Measurements from ENCODE around the gene HOATZ. TPM values are rescaled to one million over a fixed set of nuclear protein-coding genes. Genes with fewer than 3 reads are reported as not detected.
A peak's percentile ranks its signal among the peaks of the same experiment; 100 is the strongest.

The HOATZ gene
- polyA plus RNA-seq (ENCODE audit: insufficient read length in 10 of 10), result under 1 TPM in 8 of 10 donors, not detected in 2; 0.04 to 0.19 (median 0.09) TPM
- long read RNA-seq, donor 1, result 0 reads
- long read RNA-seq, donor 2, result 0 reads
- long read RNA-seq, donor 3, result 0 reads
- long read RNA-seq, donor 4, result 0 reads
- long read RNA-seq, donor 5, result 0 reads
- long read RNA-seq, donor 6, result 0 reads
- long read RNA-seq, donor 7, result 0 reads
- long read RNA-seq, donor 8, result 0 reads
- long read RNA-seq, donor 9, result 0 reads

GRCh38 chr11:111514216-111515031, at the start of gene HOATZ:
HOATZ (plus strand) TSS chr11:111514778; CDS start chr11:111514785, 7 bp downstream.
- peak in 1 of 3 donors; percentile 30 for DNase-seq

DNA sequence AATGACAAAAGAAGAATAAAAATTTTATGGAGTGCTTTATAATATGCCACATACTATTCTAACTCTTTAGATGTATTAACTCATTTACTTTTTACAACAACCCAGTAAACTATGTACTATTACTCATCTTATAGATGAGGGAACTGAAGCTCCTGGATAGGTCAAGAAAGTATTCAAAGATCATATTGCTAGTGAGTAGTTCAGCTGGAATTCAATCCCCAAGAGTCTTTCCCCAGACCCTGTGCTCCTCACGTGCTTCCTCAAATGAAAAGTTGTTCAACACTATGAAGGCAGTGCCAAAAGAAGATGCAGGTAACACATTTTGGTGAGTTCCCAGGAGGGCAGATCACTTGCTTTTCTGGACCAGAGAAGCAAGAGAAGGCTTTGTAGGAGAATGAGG, 49.2 kb upstream of the HOATZ start:
- DNase-seq, result peak in 1 of 3 donors; percentile 44

GRCh38 chr11:111466615-111467014, 48.0 kb upstream of the HOATZ start:
- DNase-seq, result no peak

DNA sequence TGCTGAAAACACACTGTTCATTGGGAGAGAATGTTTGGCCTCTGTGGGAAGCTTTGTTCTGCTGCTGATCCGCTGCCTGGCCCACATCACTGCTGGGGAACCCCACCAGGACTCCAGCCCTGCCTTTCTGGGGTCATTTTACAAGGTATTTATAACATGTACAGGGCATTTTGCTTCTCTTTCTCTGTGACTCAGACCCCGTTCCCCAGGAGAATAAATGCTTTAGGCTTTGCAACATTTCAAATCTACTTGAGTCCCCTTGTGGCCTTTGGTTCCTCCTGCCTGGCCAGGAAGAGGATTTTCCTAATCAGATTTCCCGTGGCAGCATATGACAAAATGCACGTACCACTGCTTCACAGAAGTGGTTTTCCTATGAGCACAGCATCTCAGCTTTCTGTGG, 45.4 kb upstream of the HOATZ start:
- peak in 2 of 3 donors; percentile 26 to 32 for DNase-seq

DNA sequence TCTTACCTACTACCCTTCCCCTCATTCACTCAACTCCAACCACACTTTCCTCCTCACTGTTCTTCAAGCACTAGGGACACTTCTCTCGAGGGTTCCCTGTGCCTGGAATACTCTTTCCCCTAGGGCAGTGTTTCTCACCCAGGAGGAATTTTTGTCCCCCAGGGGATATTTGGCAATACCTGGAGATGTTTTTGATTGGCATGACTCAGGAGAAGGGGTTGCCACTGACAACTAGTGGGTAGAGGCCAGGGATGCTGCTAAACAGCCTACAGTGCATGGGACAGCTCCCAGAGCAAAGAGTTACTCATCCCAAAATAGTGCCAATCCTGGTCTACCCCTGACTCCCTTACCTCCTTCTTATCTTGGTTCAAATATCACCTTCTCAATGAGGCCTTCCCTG, 42.4 kb upstream of the HOATZ start:
- no peak for DNase-seq

GRCh38 chr11:111474432-111474831, 40.1 kb upstream of the HOATZ start:
- no peak for DNase-seq

GRCh38 chr11:111476366-111476765, 38.2 kb upstream of the HOATZ start:
- no peak for DNase-seq

- DNase-seq, result peak in 1 of 3 donors; percentile 44
These were observed 37.6 kb upstream of the HOATZ start for GRCh38 chr11:111476956-111477355.

GRCh38 chr11:111477898-111478297, 36.7 kb upstream of the HOATZ start:
- no peak for DNase-seq

- no peak for DNase-seq
These were observed 34.9 kb upstream of the HOATZ start for GRCh38 chr11:111479666-111480065.

DNA sequence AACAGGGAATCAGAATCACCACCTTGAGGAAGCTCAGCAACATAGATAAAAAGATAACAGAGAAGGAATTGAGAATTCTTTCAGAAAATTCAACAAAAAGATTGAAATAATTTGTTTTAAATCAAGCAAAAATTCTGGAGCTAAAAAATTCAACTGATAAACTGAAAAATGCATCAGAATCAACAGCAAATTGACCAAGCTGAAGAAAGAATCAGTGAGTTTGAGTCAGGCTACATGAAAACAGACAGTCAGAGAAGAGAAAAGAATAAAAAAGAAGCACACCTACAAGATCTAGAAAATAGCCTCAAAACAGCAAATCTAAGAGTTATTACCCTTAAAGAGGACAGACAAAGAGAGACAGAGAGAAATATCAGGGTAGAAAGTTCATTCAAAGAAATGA, 31.1 kb upstream of the HOATZ start:
- no peak for DNase-seq

GRCh38 chr11:111490496-111490895, 24.1 kb upstream of the HOATZ start:
- no peak for DNase-seq

GRCh38 chr11:111494040-111494439, 20.5 kb upstream of the HOATZ start:
- no peak for DNase-seq

DNA sequence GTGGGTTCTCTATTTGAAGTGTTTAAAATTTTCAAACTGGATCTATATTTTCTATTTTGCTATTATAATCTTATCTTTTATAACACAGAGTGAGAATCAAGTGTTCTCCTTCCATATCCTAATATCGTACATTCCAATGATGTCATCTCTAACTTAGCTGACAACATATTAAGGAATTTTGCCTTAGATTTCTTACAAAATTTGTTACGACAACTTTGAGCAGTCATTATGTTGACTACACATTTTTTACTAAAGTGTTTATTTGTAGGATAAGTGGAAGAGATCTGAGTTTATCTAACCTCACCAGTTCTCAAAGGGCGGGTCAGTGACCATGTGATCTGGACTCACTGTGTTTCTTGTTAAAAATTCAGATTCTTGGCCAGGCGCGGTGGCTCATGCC, 15.1 kb upstream of the HOATZ start:
- no peak for DNase-seq

DNA sequence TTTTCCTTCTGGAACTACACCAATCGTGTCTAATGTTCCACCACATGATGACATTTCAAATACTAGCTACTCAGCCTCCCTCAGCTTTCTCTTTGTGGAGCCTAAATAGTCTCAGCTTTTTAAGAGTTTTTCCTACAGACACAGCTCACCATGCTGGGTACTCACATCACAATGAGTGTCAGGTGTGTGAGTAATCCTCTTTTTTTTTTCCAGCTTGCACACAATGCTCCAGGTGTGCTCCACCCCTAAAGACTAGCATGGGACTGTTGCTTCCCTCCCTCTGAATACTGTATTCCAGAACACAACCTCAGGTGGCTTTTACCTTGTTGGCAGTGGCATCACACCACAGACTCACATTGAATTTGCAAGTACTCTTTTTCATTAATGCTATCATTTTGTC, 14.1 kb upstream of the HOATZ start:
- no peak for DNase-seq

DNA sequence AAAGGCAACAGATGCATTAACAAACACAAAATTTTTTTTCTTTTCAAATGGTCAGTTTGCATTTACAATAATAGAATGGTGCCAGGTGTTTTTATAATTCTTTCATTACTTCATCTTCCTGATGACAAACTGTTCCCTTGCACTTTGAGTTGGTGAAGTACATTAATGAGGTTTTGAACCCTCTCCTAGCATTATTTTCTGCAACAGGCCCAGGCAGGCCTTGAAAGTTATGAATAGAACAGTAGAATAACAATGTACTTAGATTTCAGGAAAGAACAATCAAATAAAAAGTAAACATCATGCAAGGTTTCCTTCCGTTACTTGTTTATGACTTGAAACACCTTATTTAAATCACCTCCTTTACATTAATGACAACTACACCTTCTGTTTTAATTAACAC, 12.0 kb upstream of the HOATZ start:
- DNase-seq, result no peak

GRCh38 chr11:111510311-111510710, 4.3 kb upstream of the HOATZ start:
- DNase-seq, result no peak

DNA sequence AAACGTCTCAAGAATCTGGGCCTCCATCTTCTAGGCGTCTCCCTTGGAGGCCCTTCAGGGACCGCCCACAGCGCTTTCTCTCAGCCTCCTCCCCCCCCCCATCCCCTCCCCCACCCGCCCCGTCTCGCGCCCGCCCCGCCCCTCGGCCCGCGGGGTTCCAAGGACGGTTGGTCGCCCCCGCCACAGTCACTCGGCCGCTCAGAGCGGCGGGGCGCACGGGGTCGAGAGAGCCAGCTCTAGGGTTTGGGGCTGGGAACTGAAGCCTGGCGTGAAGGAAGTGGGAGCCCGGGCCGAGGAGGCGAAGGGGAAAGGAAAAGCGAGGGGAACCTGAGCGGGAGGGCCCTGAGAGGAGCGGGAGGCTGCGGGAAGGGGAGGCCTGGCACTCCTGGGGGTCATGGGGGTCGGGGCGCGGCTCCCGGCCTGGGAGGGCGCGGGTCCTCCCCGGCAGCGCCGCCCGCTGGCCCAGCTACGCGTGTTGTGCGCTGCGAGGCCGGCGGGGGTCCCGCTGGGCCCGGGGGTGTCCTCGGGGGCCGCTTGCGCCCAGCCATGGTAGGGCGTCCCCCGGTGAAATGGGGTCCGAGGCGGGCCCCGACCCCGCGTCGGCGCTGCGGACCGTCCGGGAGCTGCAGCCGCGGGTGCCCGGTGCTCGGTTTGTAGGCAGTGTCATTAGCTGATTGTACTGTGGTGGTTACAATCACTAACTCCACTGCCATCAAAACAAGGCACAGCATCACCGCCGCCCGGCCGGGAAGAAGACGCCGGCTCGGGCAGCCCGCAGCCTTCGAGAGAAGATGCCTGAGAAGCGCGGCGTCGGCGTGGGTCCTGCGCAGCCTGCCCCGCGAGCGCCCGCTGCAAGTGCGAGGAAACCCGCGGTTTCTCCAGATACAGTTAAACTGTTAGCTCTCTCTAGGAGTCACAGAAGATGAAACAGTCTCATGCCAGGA, 2.0 kb upstream of the HOATZ start, which contains the start of gene BTG4:
TSS of gene BTG4 (minus strand) at position 91 of the 944 bp plus-strand sequence. CDS start 13,610 bp downstream, outside the sequence.
- DNase-seq, result peak in 2 of 3 donors; percentile 14 to 42

DNA sequence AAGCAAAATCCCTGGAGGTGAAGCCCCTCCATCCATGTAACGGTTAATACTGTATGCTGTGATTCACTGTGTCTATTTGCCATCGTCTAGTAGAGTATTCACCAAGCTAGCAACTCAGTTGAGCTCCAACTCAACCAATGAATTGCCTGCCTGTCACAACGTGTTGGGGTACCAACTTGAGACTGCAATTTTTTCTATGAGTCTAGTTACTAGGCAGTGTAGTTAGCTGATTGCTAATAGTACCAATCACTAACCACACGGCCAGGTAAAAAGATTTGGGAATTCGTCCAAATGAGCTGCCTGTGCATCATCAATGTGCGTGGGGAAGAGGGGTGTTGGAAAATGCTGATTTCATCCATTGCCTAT, 1.4 kb upstream of the HOATZ start:
- no peak for DNase-seq

GRCh38 chr11:111515591-111515990, 1.0 kb downstream of the HOATZ start:
- DNase-seq, result no peak

DNA sequence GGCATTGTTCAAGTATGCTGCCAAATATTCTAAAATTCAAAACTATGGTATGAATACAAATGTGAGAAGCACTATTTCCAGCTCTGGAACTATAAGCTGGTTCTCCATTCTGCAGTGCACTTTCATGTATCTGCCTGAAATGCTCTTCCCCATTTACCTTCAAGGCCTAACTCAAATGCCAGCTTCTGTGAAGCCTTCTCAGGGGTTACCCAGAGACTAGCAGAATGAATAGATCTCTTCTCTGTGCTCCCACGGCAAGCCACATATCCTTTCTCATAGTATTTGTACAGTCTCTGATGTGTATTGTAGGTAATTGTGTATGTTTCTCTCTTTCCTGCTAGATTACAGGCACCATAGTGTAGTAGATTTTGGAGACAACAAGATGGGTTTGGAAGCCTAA, 4.1 kb downstream of the HOATZ start:
- DNase-seq, result no peak

DNA sequence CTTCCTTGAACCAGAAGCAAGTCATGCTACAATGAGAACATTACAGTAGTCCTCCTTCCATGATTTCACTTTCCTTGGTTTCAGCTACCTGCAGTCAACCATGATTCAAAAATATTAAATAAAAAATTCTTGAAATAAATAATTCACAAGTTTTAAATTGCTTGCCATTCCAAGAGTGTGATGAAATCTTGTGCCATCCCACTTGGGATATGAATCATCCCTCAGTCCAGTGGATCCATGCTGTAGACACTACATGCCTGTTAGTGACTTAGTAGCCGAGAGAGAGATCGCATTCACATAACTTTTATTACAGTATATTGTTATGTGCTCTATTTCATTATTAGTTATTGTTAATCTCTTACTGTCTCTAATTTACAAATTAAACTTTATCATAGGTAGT, 6.0 kb downstream of the HOATZ start:
- DNase-seq, result no peak

Data from muscle of back (tissue), 13 donors.